Stimulated activated naive CD8-positive, alpha-beta T cell treated with anti-CD3 and anti-CD28 coated beads, Interleukin-15, amount 100 ng/mL, for 72 hours (primary cell): ENCODE results near the gene SETDB1.

Experiments used
- ATAC-seq: fragments of 150-1000 bp; cut with Tn5 transposase; 2 replicates; pipeline ENCODE4 v1.10.0; 2021; ENCODE audit warnings: mild to moderate bottlenecking, moderate library complexity
- DNase-seq, 2 donors: peaks; one replicate each; pipeline ENCODE4 v3.0.0; 2021 to 2022
- H3K27ac Mint-ChIP-seq, 2 donors: one replicate each; pipeline ENCODE4 v1.8.0; 2022; ENCODE audit warnings: mild to moderate bottlenecking in 2 of 2, mixed read lengths in 2 of 2, moderate library complexity in 2 of 2
- H3K27me3 Mint-ChIP-seq: one replicate; pipeline ENCODE4 v1.8.0; 2022; ENCODE audit warnings: mixed read lengths
- H3K4me1 Mint-ChIP-seq: one replicate; pipeline ENCODE4 v1.8.0; 2022; ENCODE audit warnings: mild to moderate bottlenecking, mixed read lengths
- H3K4me3 Mint-ChIP-seq, 2 donors: one replicate each; pipeline ENCODE4 v1.8.0; 2022; ENCODE audit warnings: mild to moderate bottlenecking in 2 of 2, mixed read lengths in 2 of 2, moderate library complexity in 1 of 2
- H3K9me3 Mint-ChIP-seq, 2 donors: one replicate each; pipeline ENCODE4 v1.8.0; 2022; ENCODE audit warnings: mixed read lengths in 2 of 2

SETDB1 gene

GRCh38 chr1:151001602-151002001 is 75.4 kb downstream of the SETDB1 start:
- DNase-seq (no peak), ATAC-seq (no peak)
- Mint-ChIP-seq H3K9me3 (no peaks in the 10 kb centered on the region), H3K27ac (peak overlapping the region in 1 of 2 donors; percentile 27), H3K4me3 (no peak overlapping the region), H3K4me1 (peaks cover 74% of the 10 kb centered on the region), H3K27me3 (no peaks in the 10 kb centered on the region)

- H3K4me3 Mint-ChIP-seq = no peak overlapping the region
- no peaks in the 10 kb centered on the region for H3K27me3 Mint-ChIP-seq
- peaks cover 79% of the 10 kb centered on the region for H3K4me1 Mint-ChIP-seq
- no peaks in the 10 kb centered on the region for H3K9me3 Mint-ChIP-seq
- DNase-seq (no peak), ATAC-seq (no peak)
- no peak overlapping the region for H3K27ac Mint-ChIP-seq
Observed at GRCh38 chr1:151002051-151002450, 75.9 kb downstream of the SETDB1 start.

- Mint-ChIP-seq H3K4me3 (peak overlapping the region; percentile 39 to 66), H3K27ac (peak overlapping the region; percentile 79 to 93)
Observed at GRCh38 chr1:151002611-151003010, 76.4 kb downstream of the SETDB1 start.

GRCh38 chr1:151003180-151003579 is 77.0 kb downstream of the SETDB1 start:
- DNase-seq (no peak), ATAC-seq (no peak)
- Mint-ChIP-seq H3K9me3 (no peaks in the 10 kb centered on the region), H3K27ac (peak overlapping the region in 1 of 2 donors; percentile 30), H3K4me1 (peaks cover 88% of the 10 kb centered on the region), H3K27me3 (no peaks in the 10 kb centered on the region), H3K4me3 (peak overlapping the region; percentile 39 to 66)

More at GRCh38 chr1:151002611-151003010, 76.4 kb downstream of the SETDB1 start:
- no peaks in the 10 kb centered on the region for H3K27me3 Mint-ChIP-seq
- no peak for ATAC-seq
- peaks cover 84% of the 10 kb centered on the region for H3K4me1 Mint-ChIP-seq
- H3K9me3 Mint-ChIP-seq = no peaks in the 10 kb centered on the region
- DNase-seq = no peak

- H3K4me3 Mint-ChIP-seq = peak overlapping the region; percentile 98 to 100
- peak overlapping the region; percentile 98 to 99 for H3K27ac Mint-ChIP-seq
- peaks cover 96% of the 10 kb centered on the region for H3K4me1 Mint-ChIP-seq
- no peak for ATAC-seq
- no peaks in the 10 kb centered on the region for H3K27me3 Mint-ChIP-seq
- DNase-seq = no peak
- H3K9me3 Mint-ChIP-seq = no peaks in the 10 kb centered on the region
Observed at GRCh38 chr1:151005729-151006319, 79.7 kb downstream of the SETDB1 start.

- Mint-ChIP-seq H3K4me3 (peak within 1 kb of the TSS; percentile 98 to 100), H3K27ac (peak within 1 kb of the TSS; percentile 98 to 99), H3K27me3 (no peaks in the 10 kb centered on the region), H3K4me1 (peaks cover 96% of the 10 kb centered on the region), H3K9me3 (no peaks in the 10 kb centered on the region)
- peak; percentile 67 for ATAC-seq
- DNase-seq = peak; percentile 32 to 59
Observed at GRCh38 chr1:151006327-151007052, 80.3 kb downstream of the SETDB1 start, which contains the start of gene MINDY1. MINDY1 (minus strand) TSS chr1:151006902; CDS start chr1:151002617, 4,285 bp downstream.

- Mint-ChIP-seq H3K27me3 (no peaks in the 10 kb centered on the region), H3K9me3 (no peaks in the 10 kb centered on the region), H3K4me1 (peaks cover 93% of the 10 kb centered on the region), H3K4me3 (peak overlapping the region; percentile 98 to 100), H3K27ac (peak overlapping the region; percentile 98 to 99)
- ATAC-seq (no peak), DNase-seq (no peak)
Observed at GRCh38 chr1:151007853-151008243, 81.7 kb downstream of the SETDB1 start.

GRCh38 chr1:151008244-151009205 is 82.4 kb downstream of the SETDB1 start, which contains the start of gene PRUNE1:
PRUNE1 (plus strand) TSS chr1:151008449; CDS start chr1:151008633, 184 bp downstream.
- Mint-ChIP-seq H3K4me3 (peak within 1 kb of the TSS; percentile 98 to 100), H3K4me1 (peaks cover 92% of the 10 kb centered on the region), H3K27ac (peak within 1 kb of the TSS; percentile 98 to 99), H3K27me3 (no peaks in the 10 kb centered on the region), H3K9me3 (no peaks in the 10 kb centered on the region)
- peak; percentile 92 to 95 for DNase-seq
- ATAC-seq = peak; percentile 89

GRCh38 chr1:151009206-151009587 is 83.0 kb downstream of the SETDB1 start:
- DNase-seq (no peak), ATAC-seq (no peak)
- H3K4me1 Mint-ChIP-seq = peaks cover 88% of the 10 kb centered on the region
- H3K4me3 Mint-ChIP-seq = peak overlapping the region; percentile 98 to 100
- no peaks in the 10 kb centered on the region for H3K27me3 Mint-ChIP-seq
- H3K27ac Mint-ChIP-seq = peak overlapping the region; percentile 98 to 99
- H3K9me3 Mint-ChIP-seq = no peaks in the 10 kb centered on the region

GRCh38 chr1:151009674-151010345 is 83.6 kb downstream of the SETDB1 start:
- ATAC-seq (no peak), DNase-seq (no peak)
- Mint-ChIP-seq H3K4me1 (peaks cover 81% of the 10 kb centered on the region), H3K27ac (no peak overlapping the region), H3K27me3 (no peaks in the 10 kb centered on the region), H3K9me3 (no peaks in the 10 kb centered on the region), H3K4me3 (peak overlapping the region; percentile 98 to 100)

GRCh38 chr1:151010346-151010726 is 84.2 kb downstream of the SETDB1 start:
- H3K27ac Mint-ChIP-seq = no peak overlapping the region
- no peaks in the 10 kb centered on the region for H3K27me3 Mint-ChIP-seq
- no peaks in the 10 kb centered on the region for H3K9me3 Mint-ChIP-seq
- DNase-seq (no peak), ATAC-seq (no peak)
- peaks cover 76% of the 10 kb centered on the region for H3K4me1 Mint-ChIP-seq
- peak overlapping the region; percentile 31 to 100 for H3K4me3 Mint-ChIP-seq

GRCh38 chr1:151011154-151011850 is 85.1 kb downstream of the SETDB1 start:
- Mint-ChIP-seq H3K27ac (peak overlapping the region in 1 of 2 donors; percentile 75), H3K4me1 (peaks cover 68% of the 10 kb centered on the region), H3K27me3 (no peaks in the 10 kb centered on the region), H3K9me3 (no peaks in the 10 kb centered on the region), H3K4me3 (peak overlapping the region; percentile 45 to 46)
- DNase-seq (no peak), ATAC-seq (no peak)

GRCh38 chr1:151012684-151013471 is 86.7 kb downstream of the SETDB1 start:
- H3K27ac Mint-ChIP-seq = no peak overlapping the region
- H3K9me3 Mint-ChIP-seq = no peaks in the 10 kb centered on the region
- peaks cover 52% of the 10 kb centered on the region for H3K4me1 Mint-ChIP-seq
- ATAC-seq (no peak), DNase-seq (no peak)
- H3K4me3 Mint-ChIP-seq = no peak overlapping the region
- H3K27me3 Mint-ChIP-seq = no peaks in the 10 kb centered on the region

GRCh38 chr1:151013518-151013917 is 87.4 kb downstream of the SETDB1 start:
- Mint-ChIP-seq H3K9me3 (no peaks in the 10 kb centered on the region), H3K27me3 (no peaks in the 10 kb centered on the region), H3K27ac (peak overlapping the region; percentile 5 to 42), H3K4me1 (peaks cover 48% of the 10 kb centered on the region), H3K4me3 (no peak overlapping the region)
- no peak for ATAC-seq
- DNase-seq = no peak
